Stimulated activated CD4-positive, alpha-beta T cell treated with anti-CD3 and anti-CD28 coated beads, Interleukin-12 subunit alpha, Interleukin-12 subunit beta, amount 100 ng/mL, for 24 hours (primary cell): ENCODE data around the gene UCP2.
"Not testable (repeated sequence)": the region's sequence is repeated elsewhere in the genome, so short reads cannot be mapped to it uniquely, and the experiment has no call there.

ENCODE experiments used
- DNase-seq, 2 experiments: peaks; one replicate each; pipeline ENCODE4 v3.0.0-alpha.2; 2020; ENCODE audit warnings: low read depth in 2 of 2

Gene UCP2

GRCh38 chr11:73944085-73944484 lies 38.6 kb downstream of the UCP2 start:
- no peak for DNase-seq

DNA sequence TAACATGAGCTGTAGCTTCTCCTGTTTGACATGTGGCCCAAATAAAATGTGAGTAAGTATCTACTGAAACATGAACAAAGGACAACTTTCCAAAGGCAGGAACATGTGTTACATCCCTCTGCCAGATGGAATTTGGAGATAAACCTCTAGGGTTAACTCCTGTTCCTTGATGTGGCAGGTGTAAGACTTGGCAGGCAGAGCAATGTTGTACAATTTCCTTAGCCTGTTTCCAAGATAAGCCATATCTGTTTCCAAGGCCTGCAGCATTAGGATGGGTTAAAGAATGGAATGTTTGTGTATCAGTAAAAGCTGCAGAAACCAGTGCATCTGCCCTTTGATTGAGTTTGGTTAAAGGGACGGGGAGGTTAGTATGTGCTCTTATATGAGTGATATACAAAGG lies 40.6 kb downstream of the UCP2 start:
- DNase-seq: no peak

DNA sequence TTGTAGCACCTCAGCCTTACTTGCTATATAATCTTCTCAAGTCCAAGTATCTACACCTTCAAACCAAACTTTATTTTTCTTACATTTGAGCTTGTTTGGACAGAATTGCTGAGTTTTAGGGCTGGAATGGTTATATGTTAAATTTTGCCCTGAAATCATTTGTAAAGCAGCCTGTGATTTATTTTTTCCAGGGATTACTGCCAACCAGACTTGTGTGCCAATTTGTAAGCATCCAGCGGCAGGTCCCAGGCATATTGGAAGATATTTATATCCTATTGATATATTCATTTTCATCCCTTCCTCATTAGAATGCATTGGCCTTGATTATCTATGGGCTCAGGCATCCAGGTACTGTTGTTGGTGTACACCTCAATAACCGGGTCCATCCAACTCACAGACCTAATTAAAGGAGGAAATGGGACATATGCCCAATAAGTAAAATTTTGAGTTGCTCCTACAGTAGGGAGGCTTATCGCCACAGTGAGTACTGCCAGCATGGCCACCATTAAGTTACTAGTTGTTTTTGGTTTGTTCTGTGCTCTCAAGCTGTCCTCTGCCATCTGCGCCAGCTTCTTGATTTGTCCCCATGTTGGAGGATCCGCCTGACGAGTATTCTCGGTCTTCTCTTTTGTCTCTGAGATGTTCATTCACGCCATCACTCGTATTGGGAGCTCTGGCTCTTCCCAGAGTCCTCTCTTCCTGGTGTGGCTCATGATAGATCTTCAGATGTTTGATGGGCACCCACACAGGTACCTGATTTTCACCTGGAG lies 41.7 kb downstream of the UCP2 start:
- DNase-seq: no peak

DNA sequence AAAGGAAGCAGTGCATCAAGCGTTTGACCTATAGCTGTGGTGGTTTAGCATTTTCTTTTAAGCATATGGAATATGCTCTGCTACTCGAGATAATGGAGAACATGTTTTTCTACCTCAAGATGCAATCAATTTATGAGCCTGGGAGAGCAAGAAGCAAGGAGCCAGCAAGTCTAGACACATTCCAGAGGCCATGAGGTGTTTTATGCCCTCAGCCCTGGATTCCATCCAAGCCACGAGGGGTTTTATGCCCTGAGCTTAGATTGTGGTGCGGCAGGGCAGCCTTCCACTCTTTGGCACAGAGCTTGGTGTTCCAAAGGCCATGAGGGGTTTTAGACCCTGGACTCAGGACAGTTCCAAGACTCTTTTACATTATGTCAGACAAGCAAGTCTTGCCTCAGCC lies 43.5 kb downstream of the UCP2 start:
- DNase-seq: no peak

DNA sequence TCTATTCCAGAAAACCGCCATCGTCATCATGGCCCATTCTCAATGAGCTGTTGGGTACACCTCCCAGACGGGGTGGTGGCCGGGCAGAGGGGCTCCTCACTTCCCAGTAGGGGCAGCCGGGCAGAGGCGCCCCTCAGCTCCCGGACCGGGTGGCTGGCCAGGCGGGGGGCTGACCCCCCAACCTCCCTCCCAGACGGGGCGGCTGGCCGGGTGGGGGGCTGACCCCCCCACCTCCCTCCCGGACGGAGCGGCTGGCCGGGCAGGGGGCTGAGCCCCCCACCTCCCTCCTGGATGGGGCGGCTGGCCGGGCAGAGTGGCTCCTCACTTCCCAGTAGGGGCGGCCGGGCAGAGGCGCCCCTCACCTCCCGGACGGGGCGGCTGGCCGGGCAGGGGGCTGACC lies 46.6 kb downstream of the UCP2 start:
- DNase-seq: not testable (repeated sequence)

DNA sequence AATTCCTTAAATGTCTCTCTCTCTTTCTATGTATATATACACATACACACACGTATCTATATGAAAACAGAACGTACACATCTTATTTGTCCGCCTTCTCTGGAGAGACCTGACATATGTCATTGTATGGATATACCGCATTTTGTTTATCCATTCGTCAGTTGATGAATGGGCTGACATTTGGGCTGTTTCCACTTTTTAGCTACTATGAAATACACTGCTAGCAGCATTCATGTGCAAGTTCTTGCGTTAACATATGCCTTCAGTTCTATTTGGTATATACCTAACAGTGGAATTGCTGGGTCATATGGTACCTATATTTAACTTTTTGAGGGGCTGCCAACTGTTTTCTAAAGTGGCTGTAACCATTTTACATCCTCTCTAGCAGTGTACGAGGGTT lies 49.9 kb downstream of the UCP2 start:
- no peak for DNase-seq

- no peak for DNase-seq
Measured at GRCh38 chr11:73931951-73932350, 50.7 kb downstream of the UCP2 start.

DNA sequence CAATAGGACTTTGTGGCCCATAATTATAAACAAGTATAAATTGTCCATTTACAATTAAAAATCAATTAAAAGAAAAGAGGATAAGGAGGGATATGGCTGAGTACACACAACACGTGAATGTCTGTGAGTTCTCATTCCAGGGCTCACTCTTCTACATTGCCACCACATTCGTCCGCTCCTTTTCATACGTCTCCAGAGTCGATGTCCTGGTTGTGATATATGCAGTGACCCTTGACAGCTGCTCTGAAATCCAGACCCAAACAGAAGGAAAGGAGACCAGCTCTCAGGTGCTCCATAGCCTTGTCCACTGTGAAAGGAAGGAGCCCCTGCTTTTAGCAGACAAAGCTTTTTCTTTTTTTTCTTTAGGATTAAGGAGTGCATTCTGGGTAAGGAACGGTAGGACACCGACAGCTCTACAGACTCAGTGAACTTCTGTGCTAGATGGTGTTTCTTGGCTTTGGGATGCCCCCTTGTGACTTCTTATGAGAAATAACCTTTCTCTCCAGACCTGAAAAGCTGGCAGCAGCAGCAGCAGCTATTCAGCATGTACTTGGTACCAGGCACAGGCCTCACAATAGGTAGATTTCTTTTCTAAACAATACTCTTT lies 51.5 kb downstream of the UCP2 start:
- DNase-seq: no peak

DNA sequence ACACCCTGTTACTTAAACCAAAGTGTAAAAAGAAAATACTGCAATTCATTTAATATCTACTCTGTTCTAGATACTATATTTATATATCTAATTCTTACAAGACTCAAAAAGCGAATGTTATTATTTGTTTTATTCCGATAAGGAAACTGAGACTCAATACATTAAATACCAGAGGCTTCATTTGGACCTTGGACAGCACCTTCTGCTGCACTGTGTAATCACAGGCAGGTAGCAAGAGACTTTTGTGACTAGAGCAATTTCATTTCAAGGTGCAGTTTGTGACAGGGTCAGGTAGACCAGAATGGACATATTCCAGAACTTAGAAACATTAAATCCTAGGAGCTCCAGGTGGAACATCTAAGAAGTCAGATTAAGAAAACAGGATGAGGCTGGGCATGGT lies 53.3 kb downstream of the UCP2 start:
- no peak for DNase-seq
